Ishikawa (cell line): ENCODE data around the gene KISS1R.

ENCODE experiments used
- CEBPB ChIP-seq: IDR thresholded peaks from 2 replicates; pipeline ENCODE4 v1.6.1; 2012
- CREB1 ChIP-seq: IDR thresholded peaks from 2 replicates; pipeline ENCODE4 v1.6.1; 2012; ENCODE audit warnings: low read depth
- EGR1 ChIP-seq: IDR thresholded peaks from 2 replicates; pipeline ENCODE4 v1.6.1; 2012
- EP300 ChIP-seq: IDR thresholded peaks from 2 replicates; pipeline ENCODE4 v1.6.1; 2012; ENCODE audit warnings: borderline replicate concordance
- FOXM1 ChIP-seq: IDR thresholded peaks from 2 replicates; pipeline ENCODE4 v1.6.1; 2012; ENCODE audit warnings: low read depth, borderline replicate concordance
- MAX ChIP-seq: IDR thresholded peaks from 2 replicates; pipeline ENCODE4 v1.6.1; 2012
- NFIC ChIP-seq: IDR thresholded peaks from 2 replicates; pipeline ENCODE4 v1.6.1; 2012
- RAD21 ChIP-seq: IDR thresholded peaks from 2 replicates; pipeline ENCODE4 v1.6.1; 2012; ENCODE audit warnings: low read depth
- REST ChIP-seq: IDR thresholded peaks from 2 replicates; pipeline ENCODE4 v1.6.1; 2012; ENCODE audit warnings: low read depth, mild to moderate bottlenecking
- TAF1 ChIP-seq: IDR thresholded peaks from 2 replicates; pipeline ENCODE4 v1.6.1; 2012; ENCODE audit warnings: low read depth, mild to moderate bottlenecking
- TCF12 ChIP-seq: IDR thresholded peaks from 2 replicates; pipeline ENCODE4 v1.6.1; 2012; ENCODE audit warnings: low read depth
- TEAD4 ChIP-seq: IDR thresholded peaks from 2 replicates; pipeline ENCODE4 v1.6.1; 2012
- USF1 ChIP-seq: IDR thresholded peaks from 2 replicates; pipeline ENCODE4 v1.6.1; 2012
- YY1 ChIP-seq: IDR thresholded peaks from 2 replicates; pipeline ENCODE4 v1.6.1; 2012; ENCODE audit warnings: low read depth
- ZBTB7A ChIP-seq: IDR thresholded peaks from 2 replicates; pipeline ENCODE4 v1.6.1; 2012; ENCODE audit warnings: low read depth

The KISS1R gene

DNA sequence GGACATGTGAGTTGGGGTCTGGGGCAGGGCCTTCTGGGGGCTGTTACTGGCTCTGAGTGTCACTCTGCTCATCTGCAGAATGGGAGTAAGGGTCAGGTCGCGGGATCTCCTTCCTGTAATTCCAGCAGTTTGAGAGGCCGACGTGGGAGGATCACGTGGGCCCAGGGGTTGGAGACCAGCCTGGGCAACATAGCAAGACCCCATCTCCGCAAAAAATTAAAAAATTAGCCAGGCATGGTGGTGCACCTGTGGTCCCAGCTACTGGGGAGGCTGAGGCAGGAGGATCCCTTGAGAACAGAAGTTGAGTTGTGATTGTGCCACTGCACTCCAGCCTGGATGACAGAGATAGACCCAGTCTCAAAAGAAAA, 12.7 kb downstream of the KISS1R start:
- TF ChIP-seq NFIC, result no peak
- TF ChIP-seq EGR1, result no peak
- no peak for TF ChIP-seq TAF1
- no peak for TF ChIP-seq USF1
- no peak for TF ChIP-seq TCF12
- TF ChIP-seq CEBPB, result no peak
- TF ChIP-seq FOXM1, result no peak
- no peak for TF ChIP-seq CREB1
- no peak for TF ChIP-seq REST
- TF ChIP-seq MAX, result no peak
- TF ChIP-seq EP300, result no peak
- TF ChIP-seq TEAD4, result no peak
- no peak for TF ChIP-seq ZBTB7A

GRCh38 chr19:931860-932647, 14.9 kb downstream of the KISS1R start:
- no peak for TF ChIP-seq TEAD4
- TF ChIP-seq MAX, result no peak
- TF ChIP-seq TCF12, result no peak
- no peak for TF ChIP-seq NFIC
- no peak for TF ChIP-seq RAD21
- TF ChIP-seq EGR1, result no peak
- no peak for TF ChIP-seq CEBPB
- no peak for TF ChIP-seq YY1
- TF ChIP-seq FOXM1, result no peak

GRCh38 chr19:932648-933552, 15.8 kb downstream of the KISS1R start:
- TF ChIP-seq CEBPB, result no peak
- peak; percentile 76 for TF ChIP-seq EGR1
- 0 out of 2 replicates have a peak, but pooled peaks have one; percentile 20 for TF ChIP-seq TAF1
- peak; percentile 75 for TF ChIP-seq MAX
- TF ChIP-seq NFIC, result peak; percentile 93
- peak; percentile 91 for TF ChIP-seq EP300
- TF ChIP-seq FOXM1, result peak; percentile 69
- TF ChIP-seq USF1, result peak; percentile 33; the same call in 1 of the 2 replicates
- peak; percentile 95 for TF ChIP-seq ZBTB7A
- TF ChIP-seq TEAD4, result peak; percentile 96
- TF ChIP-seq TCF12, result peak; percentile 99
- no peak for TF ChIP-seq CREB1
- no peak for TF ChIP-seq REST
- 0 out of 2 replicates have a peak, but pooled peaks have one; percentile 49 for TF ChIP-seq YY1
- peak; percentile 21; the same call in 1 of the 2 replicates for TF ChIP-seq RAD21

DNA sequence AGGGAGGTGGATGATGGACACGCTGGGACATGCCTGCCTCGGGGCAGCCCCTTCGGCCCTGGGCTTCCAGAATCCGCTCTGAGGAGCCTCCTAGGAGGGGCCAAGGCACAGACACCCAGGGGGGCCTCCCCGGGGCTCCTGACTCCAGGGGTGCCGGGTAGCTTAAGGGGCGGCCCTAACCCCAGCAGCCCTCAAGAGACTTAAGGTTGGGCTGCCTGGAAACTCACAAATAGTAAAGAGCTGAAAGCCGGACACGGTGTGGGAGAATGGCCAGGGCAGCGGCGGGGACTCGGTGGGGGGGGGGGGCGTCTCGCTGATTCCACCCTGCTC, 16.4 kb downstream of the KISS1R start:
- no peak for TF ChIP-seq RAD21
- TF ChIP-seq ZBTB7A, result no peak
- no peak for TF ChIP-seq REST
- no peak for TF ChIP-seq TAF1
- no peak for TF ChIP-seq YY1
- no peak for TF ChIP-seq TEAD4
- TF ChIP-seq EP300, result no peak
